Measurements from ENCODE around the gene NRXN3.

DNA sequence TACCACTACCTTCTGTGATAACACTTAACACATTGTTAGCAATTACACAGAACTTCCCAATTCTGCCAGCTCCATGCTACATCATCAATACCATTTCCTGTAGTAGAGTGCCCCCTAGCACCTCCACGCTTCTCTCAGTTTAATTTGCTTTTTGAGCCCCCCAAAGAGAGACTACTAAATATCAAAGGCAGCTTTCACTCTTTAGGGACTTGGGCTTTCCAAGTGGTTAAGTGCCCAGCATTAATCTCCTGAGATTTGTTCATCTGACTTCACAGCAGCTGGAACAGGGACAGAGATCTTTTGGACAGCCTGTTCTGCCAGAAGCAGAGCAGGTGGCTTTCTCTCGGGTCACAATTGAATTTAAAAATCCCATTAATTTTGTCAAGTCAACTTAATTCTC, 1086.2 kb downstream of the NRXN3 start:
- TF ChIP-seq CTCF (IDR thresholded peaks at IDR 0.05) (peak; percentile 45), EZH2 (IDR thresholded peaks at IDR 0.05) (no peak), EZH2phosphoT487 (IDR thresholded peaks at IDR 0.05) (no peak)
